ENCODE results near the gene MIS18BP1.
"Not testable (repeated sequence)": the region's sequence is repeated elsewhere in the genome, so short reads cannot be mapped to it uniquely, and the experiment has no call there.

The MIS18BP1 gene

GRCh38 chr14:45253070-45253753 is at the start of gene MIS18BP1:
Gene MIS18BP1, minus strand, starts transcription at chr14:45253202. Its CDS starts 5,916 bp downstream, at chr14:45247286.
- in situ Hi-C loops (cut with MboI; ENCODE audit: low pct_unique_long_range_greater_than_20kb, low sequenced_read_pairs), result loop anchor here (25.0 kb wide), 1 partner anchor 341 kb away; no protein-coding TSS in a partner anchor
- DNase-seq, result peak; percentile 98

GRCh38 chr14:45298423-45299117 is 45.6 kb upstream of the MIS18BP1 start:
- no peak for DNase-seq
- in situ Hi-C loops (cut with MboI; ENCODE audit: low pct_unique_long_range_greater_than_20kb, low sequenced_read_pairs), result no loop called here

GRCh38 chr14:45294796-45295195 is 41.8 kb upstream of the MIS18BP1 start:
- in situ Hi-C loops (cut with MboI; ENCODE audit: low pct_unique_long_range_greater_than_20kb, low sequenced_read_pairs); DNase-seq: not testable (repeated sequence)

- no peak for DNase-seq
- in situ Hi-C loops (cut with MboI; ENCODE audit: low pct_unique_long_range_greater_than_20kb, low sequenced_read_pairs), result no loop called here
Measured at GRCh38 chr14:45290547-45290946, 37.5 kb upstream of the MIS18BP1 start.

GRCh38 chr14:45287610-45288009 is 34.6 kb upstream of the MIS18BP1 start:
- DNase-seq, result no peak
- in situ Hi-C loops (cut with MboI; ENCODE audit: low pct_unique_long_range_greater_than_20kb, low sequenced_read_pairs), result no loop called here

GRCh38 chr14:45284802-45285201 is 31.8 kb upstream of the MIS18BP1 start:
- peak; percentile 24 for DNase-seq
- in situ Hi-C loops (cut with MboI; ENCODE audit: low pct_unique_long_range_greater_than_20kb, low sequenced_read_pairs), result no loop called here

- DNase-seq, result peak; percentile 22
- in situ Hi-C loops (cut with MboI; ENCODE audit: low pct_unique_long_range_greater_than_20kb, low sequenced_read_pairs), result not testable (repeated sequence)
Measured at GRCh38 chr14:45281731-45282400, 28.9 kb upstream of the MIS18BP1 start.

GRCh38 chr14:45271858-45272537 is 19.0 kb upstream of the MIS18BP1 start:
- in situ Hi-C loops (cut with MboI; ENCODE audit: low pct_unique_long_range_greater_than_20kb, low sequenced_read_pairs), result loop anchor here (25.0 kb wide), 1 partner anchor 360 kb away; no protein-coding TSS in a partner anchor
- no peak for DNase-seq

- in situ Hi-C loops (cut with MboI; ENCODE audit: low pct_unique_long_range_greater_than_20kb, low sequenced_read_pairs), result loop anchor here (25.0 kb wide), 1 partner anchor 358 kb away; no protein-coding TSS in a partner anchor
Measured at GRCh38 chr14:45270031-45270430, 17.0 kb upstream of the MIS18BP1 start.

GRCh38 chr14:45267071-45267470 is 14.1 kb upstream of the MIS18BP1 start:
- no peak for DNase-seq

More at GRCh38 chr14:45270031-45270430, 17.0 kb upstream of the MIS18BP1 start:
- no peak for DNase-seq

GRCh38 chr14:45262637-45263036 is 9.6 kb upstream of the MIS18BP1 start:
- in situ Hi-C loops (cut with MboI; ENCODE audit: low pct_unique_long_range_greater_than_20kb, low sequenced_read_pairs), result loop anchor here (25.0 kb wide), 1 partner anchor 350 kb away; no protein-coding TSS in a partner anchor
- no peak for DNase-seq

More at GRCh38 chr14:45267071-45267470, 14.1 kb upstream of the MIS18BP1 start:
- in situ Hi-C loops (cut with MboI; ENCODE audit: low pct_unique_long_range_greater_than_20kb, low sequenced_read_pairs), result loop anchor here (25.0 kb wide), 1 partner anchor 355 kb away; no protein-coding TSS in a partner anchor

- in situ Hi-C loops (cut with MboI; ENCODE audit: low pct_unique_long_range_greater_than_20kb, low sequenced_read_pairs), result loop anchor here (25.0 kb wide), 1 partner anchor 349 kb away; no protein-coding TSS in a partner anchor
- no peak for DNase-seq
Measured at GRCh38 chr14:45261209-45261608, 8.2 kb upstream of the MIS18BP1 start.

- in situ Hi-C loops (cut with MboI; ENCODE audit: low pct_unique_long_range_greater_than_20kb, low sequenced_read_pairs), result loop anchor here (25.0 kb wide), 1 partner anchor 347 kb away; no protein-coding TSS in a partner anchor
- no peak for DNase-seq
Measured at GRCh38 chr14:45258805-45259204, 5.8 kb upstream of the MIS18BP1 start.

GRCh38 chr14:45258073-45258472 is 5.1 kb upstream of the MIS18BP1 start:
- no peak for DNase-seq
- in situ Hi-C loops (cut with MboI; ENCODE audit: low pct_unique_long_range_greater_than_20kb, low sequenced_read_pairs), result loop anchor here (25.0 kb wide), 1 partner anchor 346 kb away; no protein-coding TSS in a partner anchor

- in situ Hi-C loops (cut with MboI; ENCODE audit: low pct_unique_long_range_greater_than_20kb, low sequenced_read_pairs), result loop anchor here (25.0 kb wide), 1 partner anchor 342 kb away; no protein-coding TSS in a partner anchor
- DNase-seq, result no peak
Measured at GRCh38 chr14:45254771-45255170, 1.8 kb upstream of the MIS18BP1 start.

GRCh38 chr14:45253754-45254310 is 830 bp upstream of the MIS18BP1 start:
- in situ Hi-C loops (cut with MboI; ENCODE audit: low pct_unique_long_range_greater_than_20kb, low sequenced_read_pairs), result loop anchor here (25.0 kb wide), 1 partner anchor 342 kb away; no protein-coding TSS in a partner anchor
- DNase-seq, result no peak

GRCh38 chr14:45252366-45253069 is 484 bp downstream of the MIS18BP1 start:
- in situ Hi-C loops (cut with MboI; ENCODE audit: low pct_unique_long_range_greater_than_20kb, low sequenced_read_pairs), result loop anchor here (25.0 kb wide), 1 partner anchor 340 kb away; no protein-coding TSS in a partner anchor
- peak; percentile 55 for DNase-seq

- DNase-seq, result peak; percentile 84
- in situ Hi-C loops (cut with MboI; ENCODE audit: low pct_unique_long_range_greater_than_20kb, low sequenced_read_pairs), result loop anchor here (25.0 kb wide), 1 partner anchor 340 kb away; no protein-coding TSS in a partner anchor
Measured at GRCh38 chr14:45251912-45252311, 1.1 kb downstream of the MIS18BP1 start.

Measured in KBM-7 (cell line).